Stomach (tissue), 9 donors: Measurements from ENCODE around the gene ALDH1L2. TPM values are rescaled to one million over a fixed set of nuclear protein-coding genes. Genes with fewer than 3 reads are reported as not detected.

Source experiments
- DNase-seq, 2 donors: peaks; one replicate each; pipeline versions ENCODE4 v3.0.0 to v3.0.0-alpha.2; 2013 to 2019
- H3K27ac ChIP-seq, 5 donors: fragments of 200-600 bp in 4 of 5; sonication (generic) in 4 of 5; one replicate each; pipeline ENCODE4 v1.5.1; 2013 to 2019; ENCODE audit warnings: mild to moderate bottlenecking in 1 of 5, moderate library complexity in 1 of 5
- H3K27me3 ChIP-seq, 3 donors: fragments of 200-600 bp; sonication (generic); one replicate each; pipeline ENCODE4 v1.5.1; 2017 to 2019; ENCODE audit warnings: mixed run types in 1 of 3
- H3K36me3 ChIP-seq, 4 donors: fragments of 200-600 bp; sonication (generic); 1 replicate in 3 of 4; 2 replicates in 1 of 4; pipeline ENCODE4 v1.5.1; 2016 to 2019
- H3K4me1 ChIP-seq, 4 donors: fragments of 200-600 bp; sonication (generic); one replicate each; pipeline ENCODE4 v1.5.1; 2016 to 2019
- H3K4me3 ChIP-seq, 4 donors: fragments of 200-600 bp; sonication (generic) in 3 of 4; one replicate each; pipeline ENCODE4 v1.5.1; 2016 to 2019; ENCODE audit warnings: mild to moderate bottlenecking in 1 of 4
- H3K9me3 ChIP-seq, 4 donors: fragments of 200-600 bp; sonication (generic); one replicate each; pipeline ENCODE4 v1.5.1; 2016 to 2019
- EP300 ChIP-seq: sonication (generic); formaldehyde crosslinking; IDR thresholded peaks from one replicate; pipeline ENCODE4 v1.6.1; 2017; ENCODE audit warnings: antibody characterized with exemption
- POLR2A ChIP-seq, 4 donors: fragments of 450-650 bp; IDR thresholded peaks; one replicate each; pipeline ENCODE4 v1.6.1; 2016; ENCODE audit warnings: antibody characterized with exemption in 4 of 4, control low read depth in 2 of 4, mild to moderate bottlenecking in 1 of 4, moderate library complexity in 1 of 4
- POLR2AphosphoS5 ChIP-seq, 3 donors: sonication (generic); formaldehyde crosslinking; IDR thresholded peaks; one replicate each; pipeline ENCODE4 v1.6.1; 2016; ENCODE audit warnings: antibody characterized with exemption in 3 of 3
- WGBS, 5 donors: extraction: QIAGEN DNeasy Blood & Tissue Kit in 3 of 5; methylation state at CpG; one replicate each; pipeline versions ENCODE4 v1.1.5 to v1.1.7; 2013 to 2018; 5-methylcytosine and 5-hydroxymethylcytosine counted together
- intact Hi-C: fragments of 100-400 bp; cut with DNase I; formaldehyde crosslinking; loops from one replicate; pipeline ENCODE4 v1.15.1; 2023; ENCODE audit warnings: low total_unique reads
- polyA plus RNA-seq, 3 donors: library from polyadenylated mRNA; stranded (reverse); fragments of 200-250 nt; gene quantifications; one replicate each; pipeline ENCODE4 v1.2.3, GENCODE V29; 2013
- total RNA-seq, 5 donors: library from RNA; depleted of rRNA; stranded (reverse); fragments of >200 nt; gene quantifications; one replicate each; pipeline versions ENCODE4 v1.1.0 to v1.2.3, GENCODE V29; 2014 to 2016
- TF ChIP-seq, protein P1 (sequence below), 7 experiments: fragments of 450-650 bp in 4 of 7; fragments of 200-600 bp in 3 of 7; sonication (generic) in 3 of 7; IDR thresholded peaks; one replicate each; pipeline ENCODE4 v1.5.1; 2016 to 2019; ENCODE audit warnings: antibody characterized with exemption in 7 of 7, control low read depth in 2 of 7, mild to moderate bottlenecking in 1 of 7
- donor health status: healthy with polysubstance abuse.
- donor health status: Bipolar disorder and iron deficiency.
- donor health status: healthy.

ALDH1L2 gene
- total and polyA plus RNA-seq, 8 donors: 0.58 to 8.9 (median 1.7) TPM

DNA sequence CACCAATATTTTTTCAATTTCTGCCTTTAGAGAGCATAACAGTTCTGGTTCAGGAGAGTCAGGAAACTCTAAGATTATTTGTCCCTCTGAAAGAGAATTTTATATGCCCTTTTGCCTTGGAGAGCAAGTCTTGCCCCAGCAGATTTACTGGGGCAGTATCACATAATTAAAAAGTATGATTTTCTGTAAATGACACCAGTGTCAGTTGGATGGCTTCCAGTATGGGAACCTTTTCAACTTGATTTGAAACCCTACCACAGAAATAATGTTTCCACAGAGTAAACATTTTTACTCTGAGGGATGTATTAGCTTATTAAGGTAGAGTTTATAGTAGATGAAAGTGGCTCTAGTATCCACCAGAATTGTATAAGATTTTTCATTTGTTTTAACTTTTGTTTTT, 82.8 kb downstream of the ALDH1L2 start:
- Histone ChIP-seq H3K4me1 (peaks cover 0 to 20% (median 17%) of the 10 kb centered on the region in 4 donors), H3K27me3 (no peaks in the 10 kb centered on the region), H3K9me3 (no peaks in the 10 kb centered on the region), H3K36me3 (peaks cover 6 to 94% (median 82%) of the 10 kb centered on the region in 4 donors), H3K27ac (no peak overlapping the region), H3K4me3 (no peak overlapping the region)
- TF ChIP-seq EP300 (no peak), POLR2AphosphoS5 (IDR thresholded peaks at IDR 0.05) (no peak), POLR2A (IDR thresholded peaks at IDR 0.05) (no peak)
- TF ChIP-seq, protein P1, sequence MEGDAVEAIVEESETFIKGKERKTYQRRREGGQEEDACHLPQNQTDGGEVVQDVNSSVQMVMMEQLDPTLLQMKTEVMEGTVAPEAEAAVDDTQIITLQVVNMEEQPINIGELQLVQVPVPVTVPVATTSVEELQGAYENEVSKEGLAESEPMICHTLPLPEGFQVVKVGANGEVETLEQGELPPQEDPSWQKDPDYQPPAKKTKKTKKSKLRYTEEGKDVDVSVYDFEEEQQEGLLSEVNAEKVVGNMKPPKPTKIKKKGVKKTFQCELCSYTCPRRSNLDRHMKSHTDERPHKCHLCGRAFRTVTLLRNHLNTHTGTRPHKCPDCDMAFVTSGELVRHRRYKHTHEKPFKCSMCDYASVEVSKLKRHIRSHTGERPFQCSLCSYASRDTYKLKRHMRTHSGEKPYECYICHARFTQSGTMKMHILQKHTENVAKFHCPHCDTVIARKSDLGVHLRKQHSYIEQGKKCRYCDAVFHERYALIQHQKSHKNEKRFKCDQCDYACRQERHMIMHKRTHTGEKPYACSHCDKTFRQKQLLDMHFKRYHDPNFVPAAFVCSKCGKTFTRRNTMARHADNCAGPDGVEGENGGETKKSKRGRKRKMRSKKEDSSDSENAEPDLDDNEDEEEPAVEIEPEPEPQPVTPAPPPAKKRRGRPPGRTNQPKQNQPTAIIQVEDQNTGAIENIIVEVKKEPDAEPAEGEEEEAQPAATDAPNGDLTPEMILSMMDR (IDR thresholded peaks at IDR 0.05): no peak
- intact Hi-C loops: no loop called here
- no peak for DNase-seq

DNA sequence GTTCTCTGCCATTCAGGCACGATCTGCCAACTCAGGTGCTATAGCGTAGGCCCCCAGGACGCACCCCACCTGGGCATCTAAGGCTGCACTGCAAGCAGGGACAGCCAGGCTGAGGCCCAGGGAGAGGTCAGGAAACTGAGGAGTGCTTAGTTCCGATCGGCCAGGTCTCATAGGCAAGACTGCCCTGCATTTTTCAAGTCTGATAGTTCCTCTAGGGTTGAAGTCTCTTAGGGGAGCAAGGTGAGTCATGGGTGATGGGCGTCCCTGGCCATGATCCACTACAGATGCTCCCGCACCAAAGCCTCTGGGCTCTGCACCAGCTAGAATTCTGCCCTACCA, 84.9 kb downstream of the ALDH1L2 start:
- H3K9me3 ChIP-seq: no peaks in the 10 kb centered on the region
- intact Hi-C loops: no loop called here
- H3K4me1 ChIP-seq: peaks cover 0 to 20% (median 17%) of the 10 kb centered on the region in 4 donors
- peak overlapping the region in 2 of 5 donors; percentile 22 to 47 for H3K27ac ChIP-seq
- H3K36me3 ChIP-seq: peaks cover 16 to 97% (median 87%) of the 10 kb centered on the region in 4 donors
- no peak overlapping the region for H3K4me3 ChIP-seq
- 45 to 73% (median 53%) methylated on average over 4 to 7 of the region's 7 CpGs for WGBS, 5 donors
- DNase-seq: no peak
- H3K27me3 ChIP-seq: no peaks in the 10 kb centered on the region
- TF ChIP-seq EP300 (no peak), POLR2A (IDR thresholded peaks at IDR 0.05) (no peak), POLR2AphosphoS5 (IDR thresholded peaks at IDR 0.05) (no peak)
- TF ChIP-seq, protein P1 (IDR thresholded peaks at IDR 0.05): no peak

DNA sequence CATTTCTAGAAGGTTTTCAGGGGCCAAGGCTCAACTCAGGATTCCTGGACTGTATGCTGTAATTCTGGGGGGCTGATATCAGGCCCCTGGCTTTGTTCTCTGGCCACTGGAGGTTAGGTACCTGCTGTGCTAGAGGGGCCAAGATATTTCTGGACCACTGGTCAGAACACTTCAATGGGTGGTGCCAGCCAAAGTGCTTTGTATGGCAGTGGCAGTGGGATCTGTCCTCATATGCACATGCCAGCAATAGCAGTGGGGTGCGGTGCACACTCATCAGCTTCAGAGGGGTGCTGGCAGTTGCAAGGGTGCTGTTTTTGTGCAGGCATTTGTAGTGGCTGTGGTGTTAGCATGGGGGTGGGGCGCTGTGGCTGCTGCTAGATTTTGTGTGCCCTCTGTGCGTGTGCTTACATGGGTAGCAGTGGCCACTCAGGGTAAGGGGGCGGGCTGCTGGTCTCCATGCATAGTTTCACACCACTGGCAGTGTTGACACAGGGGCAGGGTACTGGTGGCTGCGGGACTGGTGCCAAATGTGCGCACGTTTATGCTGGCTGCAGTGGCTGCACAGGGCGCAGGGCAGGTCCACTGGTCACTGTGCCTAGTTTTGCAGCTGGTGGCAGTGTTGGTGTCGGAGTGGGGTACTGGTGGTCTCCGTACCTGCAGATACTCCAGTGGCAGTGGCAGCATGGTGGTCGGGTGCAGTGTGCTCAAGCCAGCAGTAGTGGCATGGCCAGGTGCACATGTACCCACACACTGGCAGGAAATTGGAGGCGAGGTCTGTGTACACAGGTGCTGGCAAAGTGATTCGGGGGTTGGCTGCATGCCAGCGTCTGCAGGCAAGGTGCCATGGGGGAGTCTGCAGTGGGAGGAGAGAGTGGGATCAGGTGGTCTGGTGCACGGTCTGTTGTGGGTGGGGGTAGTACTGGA, 85.6 kb downstream of the ALDH1L2 start:
- TF ChIP-seq, protein P1 (IDR thresholded peaks at IDR 0.05): no peak
- TF ChIP-seq POLR2AphosphoS5 (IDR thresholded peaks at IDR 0.05) (peak in 2 of 3 donors; percentile 13 to 32), POLR2A (IDR thresholded peaks at IDR 0.05) (no peak)
- Histone ChIP-seq H3K4me3 (no peak overlapping the region), H3K4me1 (peaks cover 0 to 20% (median 17%) of the 10 kb centered on the region in 4 donors), H3K9me3 (no peaks in the 10 kb centered on the region), H3K27me3 (no peaks in the 10 kb centered on the region), H3K27ac (peak overlapping the region in 3 of 5 donors; percentile 6 to 47 (median 22)), H3K36me3 (peaks cover 19 to 98% (median 87%) of the 10 kb centered on the region in 4 donors)
- WGBS, 5 donors: 37 to 66% (median 45%) methylated on average over 7 to 15 of the region's 15 CpGs
- DNase-seq: peak; percentile 69 to 78
- intact Hi-C loops: no loop called here

DNA sequence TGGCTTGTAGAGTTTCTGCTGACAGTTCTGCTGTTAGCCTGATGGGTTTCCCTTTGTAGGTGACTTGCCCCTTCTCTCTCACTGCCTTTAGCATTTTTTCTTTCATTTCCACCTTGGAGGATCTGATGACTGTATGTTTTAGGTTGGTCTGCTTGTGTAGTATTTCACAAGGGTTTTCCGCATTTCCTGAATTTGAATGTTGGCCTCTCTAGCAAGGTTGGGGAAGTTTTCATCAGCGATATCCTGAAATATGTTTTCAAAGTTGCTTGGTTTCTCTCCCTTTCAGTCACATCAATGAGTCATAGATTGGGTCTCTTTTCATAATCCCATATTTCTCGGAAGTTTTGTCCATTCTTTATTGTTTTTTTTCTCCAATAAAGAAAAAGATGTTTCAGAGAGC, 86.7 kb downstream of the ALDH1L2 start:
- Histone ChIP-seq H3K27ac (no peak overlapping the region), H3K9me3 (no peaks in the 10 kb centered on the region), H3K27me3 (no peaks in the 10 kb centered on the region), H3K36me3 (peaks cover 19 to 98% (median 90%) of the 10 kb centered on the region in 4 donors), H3K4me1 (peaks cover 0 to 20% (median 17%) of the 10 kb centered on the region in 4 donors), H3K4me3 (no peak overlapping the region)
- no peak for DNase-seq
- 88 to 93% (median 91%) methylated on average over 3 of the region's 3 CpGs for WGBS, 5 donors
- intact Hi-C loops: no loop called here
- no peak for TF ChIP-seq POLR2A (IDR thresholded peaks at IDR 0.05)
- TF ChIP-seq, protein P1 (IDR thresholded peaks at IDR 0.05): no peak
- TF ChIP-seq POLR2AphosphoS5 (IDR thresholded peaks at IDR 0.05): no peak
- no peak for TF ChIP-seq EP300
